Astrocyte (in vitro differentiated cells and primary cell): ENCODE measurements around the gene SP3. TPM values are rescaled to one million over a fixed set of nuclear protein-coding genes. Genes with fewer than 3 reads are reported as not detected.

ENCODE experiments used
- DNase-seq: peaks from one replicate; pipeline ENCODE4 v3.0.0-alpha.2; 2010; ENCODE audit warnings: low read depth
- FAIRE-seq: peaks from 2 replicates; lab custom pipeline; 2011; peaks lifted over from hg19 to GRCh38; lab: Jason Lieb, UNC
- H2AFZ ChIP-seq: 2 replicates; pipeline ENCODE4 v1.6.0; 2012; ENCODE audit warnings: low read depth, low read length, inconsistent platforms
- H3K27ac ChIP-seq: 2 replicates; pipeline ENCODE4 v1.5.1; 2011; ENCODE audit warnings: low read depth, low read length, inconsistent platforms
- H3K27me3 ChIP-seq: 2 replicates; pipeline ENCODE4 v1.6.0; 2011; ENCODE audit warnings: low read length, inconsistent platforms; ENCODE audit not compliant: insufficient read depth
- H3K36me3 ChIP-seq: 2 replicates; pipeline ENCODE4 v1.5.1; 2011; ENCODE audit warnings: low read length, inconsistent platforms; ENCODE audit not compliant: insufficient read depth
- H3K4me1 ChIP-seq: 2 replicates; pipeline ENCODE4 v1.5.1; 2011; ENCODE audit warnings: low read length, inconsistent platforms; ENCODE audit not compliant: insufficient read depth
- H3K4me2 ChIP-seq: 2 replicates; pipeline ENCODE4 v1.6.0; 2012; ENCODE audit warnings: low read length, inconsistent platforms
- H3K4me3 ChIP-seq: 2 replicates; pipeline ENCODE4 v1.5.1; 2011; ENCODE audit warnings: low read depth, mild to moderate bottlenecking, low read length, inconsistent platforms; ENCODE audit not compliant: insufficient read depth
- H3K79me2 ChIP-seq: 2 replicates; pipeline ENCODE4 v1.6.0; 2012; ENCODE audit warnings: mild to moderate bottlenecking, low read length, inconsistent platforms; ENCODE audit not compliant: insufficient read depth
- H3K9ac ChIP-seq: 2 replicates; pipeline ENCODE4 v1.6.0; 2012; ENCODE audit warnings: mild to moderate bottlenecking, low read length, inconsistent platforms
- H3K9me3 ChIP-seq: 2 replicates; pipeline ENCODE4 v1.5.1; 2012; ENCODE audit warnings: low read depth, mild to moderate bottlenecking, low read length, inconsistent platforms; ENCODE audit not compliant: insufficient read depth
- H4K20me1 ChIP-seq: 2 replicates; pipeline ENCODE4 v1.6.0; 2012; ENCODE audit warnings: low read length, inconsistent platforms; ENCODE audit not compliant: insufficient read depth
- H3K27ac Mint-ChIP-seq: one replicate; pipeline ENCODE4 v1.8.0; 2021; ENCODE audit warnings: mild to moderate bottlenecking, mixed read lengths; ENCODE audit not compliant: unreplicated experiment
- H3K27me3 Mint-ChIP-seq: one replicate; pipeline ENCODE4 v1.8.0; 2021; ENCODE audit warnings: low read depth, mixed read lengths; ENCODE audit not compliant: unreplicated experiment
- H3K36me3 Mint-ChIP-seq: one replicate; pipeline ENCODE4 v1.8.0; 2021; ENCODE audit warnings: low read depth, mixed read lengths; ENCODE audit not compliant: unreplicated experiment
- H3K4me1 Mint-ChIP-seq: one replicate; pipeline ENCODE4 v1.8.0; 2021; ENCODE audit warnings: low read depth, mixed read lengths; ENCODE audit not compliant: unreplicated experiment
- H3K4me3 Mint-ChIP-seq: one replicate; pipeline ENCODE4 v1.8.0; 2021; ENCODE audit warnings: mild to moderate bottlenecking, moderate library complexity, mixed read lengths; ENCODE audit not compliant: unreplicated experiment
- H3K9me3 Mint-ChIP-seq: one replicate; pipeline ENCODE4 v1.8.0; 2021; ENCODE audit warnings: mild to moderate bottlenecking, mixed read lengths; ENCODE audit not compliant: unreplicated experiment
- EZH2 ChIP-seq: IDR thresholded peaks from 2 replicates; pipeline ENCODE4 v1.6.1; 2012; ENCODE audit warnings: mild to moderate bottlenecking, low read length, inconsistent platforms; ENCODE audit not compliant: insufficient read depth
- total RNA-seq: library from RNA; stranded (reverse); gene quantifications from 2 replicates; pipeline ENCODE4 v1.2.1, GENCODE V29; 2021
- TF ChIP-seq, protein P1 (sequence below): IDR thresholded peaks from 2 replicates; pipeline ENCODE4 v1.5.1; 2011; ENCODE audit warnings: low read depth, mild to moderate bottlenecking, inconsistent platforms, low read length, moderate library complexity; ENCODE audit not compliant: insufficient read depth

The SP3 gene
- total RNA-seq, 1 donor from 2014 or later: 59.6 TPM

DNA sequence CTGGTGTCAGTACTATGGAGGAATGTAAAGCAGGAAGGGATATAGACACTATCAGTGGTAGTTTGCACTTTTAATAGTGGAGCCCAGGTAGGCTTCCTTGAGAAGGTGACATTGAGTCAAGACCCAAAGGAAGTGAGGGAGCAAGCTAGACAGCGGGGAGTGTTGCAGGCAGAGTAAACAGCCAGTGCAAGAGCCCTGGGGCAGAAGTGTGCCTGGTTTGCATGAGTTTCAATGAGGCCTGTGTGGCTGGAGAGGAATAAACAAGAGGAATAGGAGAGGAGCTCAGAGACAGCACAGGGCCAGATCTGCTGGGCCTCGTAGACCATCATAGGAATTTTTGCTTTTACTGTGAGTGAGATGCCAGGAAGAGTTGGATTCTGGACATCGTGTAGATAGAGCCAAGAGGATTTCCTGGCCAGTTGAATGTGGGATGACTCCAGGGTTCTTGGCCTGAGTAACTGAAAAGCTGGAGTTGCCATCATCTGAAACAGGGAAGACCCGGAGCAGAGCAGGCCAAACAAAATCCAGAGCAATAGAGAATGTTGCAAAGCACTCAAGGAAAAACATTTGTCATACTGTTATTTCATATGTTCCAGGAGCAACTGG lies 102.5 kb downstream of the SP3 start:
- Mint-ChIP-seq H3K27ac (no peak overlapping the region), H3K9me3 (peaks cover 5% of the 10 kb centered on the region), H3K36me3 (no peaks in the 10 kb centered on the region), H3K4me1 (no peaks in the 10 kb centered on the region), H3K27me3 (peaks cover 6% of the 10 kb centered on the region), H3K4me3 (no peak overlapping the region)
- Histone ChIP-seq H2AFZ (no peak overlapping the region), H4K20me1 (no peaks in the 10 kb centered on the region), H3K36me3 (no peaks in the 10 kb centered on the region), H3K9me3 (no peaks in the 10 kb centered on the region), H3K4me2 (no peak overlapping the region), H3K27me3 (peaks cover 7% of the 10 kb centered on the region), H3K4me1 (no peaks in the 10 kb centered on the region), H3K27ac (no peak overlapping the region), H3K79me2 (no peaks in the 10 kb centered on the region), H3K9ac (no peak overlapping the region), H3K4me3 (no peak overlapping the region)
- no peak for TF ChIP-seq EZH2
- TF ChIP-seq, protein P1, sequence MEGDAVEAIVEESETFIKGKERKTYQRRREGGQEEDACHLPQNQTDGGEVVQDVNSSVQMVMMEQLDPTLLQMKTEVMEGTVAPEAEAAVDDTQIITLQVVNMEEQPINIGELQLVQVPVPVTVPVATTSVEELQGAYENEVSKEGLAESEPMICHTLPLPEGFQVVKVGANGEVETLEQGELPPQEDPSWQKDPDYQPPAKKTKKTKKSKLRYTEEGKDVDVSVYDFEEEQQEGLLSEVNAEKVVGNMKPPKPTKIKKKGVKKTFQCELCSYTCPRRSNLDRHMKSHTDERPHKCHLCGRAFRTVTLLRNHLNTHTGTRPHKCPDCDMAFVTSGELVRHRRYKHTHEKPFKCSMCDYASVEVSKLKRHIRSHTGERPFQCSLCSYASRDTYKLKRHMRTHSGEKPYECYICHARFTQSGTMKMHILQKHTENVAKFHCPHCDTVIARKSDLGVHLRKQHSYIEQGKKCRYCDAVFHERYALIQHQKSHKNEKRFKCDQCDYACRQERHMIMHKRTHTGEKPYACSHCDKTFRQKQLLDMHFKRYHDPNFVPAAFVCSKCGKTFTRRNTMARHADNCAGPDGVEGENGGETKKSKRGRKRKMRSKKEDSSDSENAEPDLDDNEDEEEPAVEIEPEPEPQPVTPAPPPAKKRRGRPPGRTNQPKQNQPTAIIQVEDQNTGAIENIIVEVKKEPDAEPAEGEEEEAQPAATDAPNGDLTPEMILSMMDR: no peak
- FAIRE-seq (no peak), DNase-seq (no peak)

DNA sequence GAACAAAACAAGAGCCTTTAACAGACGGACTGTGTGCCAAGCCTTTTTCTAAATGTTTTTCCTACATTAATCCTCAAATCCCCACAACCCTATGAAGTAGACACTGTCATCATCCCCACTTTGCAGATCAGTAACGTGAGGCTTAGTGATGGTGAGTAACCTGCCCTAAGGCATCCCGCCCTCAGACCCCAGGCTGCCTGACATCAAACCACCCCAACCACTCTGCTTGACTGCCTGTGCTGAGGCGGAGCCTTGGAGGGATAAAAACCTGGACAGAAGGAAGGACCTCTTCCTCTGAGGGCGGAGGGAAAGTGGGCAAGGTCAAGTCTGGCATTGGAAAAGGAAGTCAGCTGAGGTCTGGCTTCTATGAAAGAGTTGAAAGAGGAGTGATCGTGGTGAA lies 104.6 kb downstream of the SP3 start:
- Mint-ChIP-seq H3K27me3 (no peaks in the 10 kb centered on the region), H3K36me3 (no peaks in the 10 kb centered on the region), H3K27ac (no peak overlapping the region), H3K4me3 (no peak overlapping the region), H3K4me1 (no peaks in the 10 kb centered on the region), H3K9me3 (peaks cover 5% of the 10 kb centered on the region)
- Histone ChIP-seq H3K4me1 (no peaks in the 10 kb centered on the region), H2AFZ (no peak overlapping the region), H3K79me2 (no peaks in the 10 kb centered on the region), H3K9me3 (no peaks in the 10 kb centered on the region), H3K4me3 (no peak overlapping the region), H3K4me2 (no peak overlapping the region), H3K27me3 (peaks cover 3% of the 10 kb centered on the region), H4K20me1 (no peaks in the 10 kb centered on the region), H3K36me3 (no peaks in the 10 kb centered on the region), H3K27ac (no peak overlapping the region), H3K9ac (no peak overlapping the region)
- no peak for DNase-seq
- no peak for TF ChIP-seq EZH2
- TF ChIP-seq, protein P1: no peak
- no peak for FAIRE-seq

DNA sequence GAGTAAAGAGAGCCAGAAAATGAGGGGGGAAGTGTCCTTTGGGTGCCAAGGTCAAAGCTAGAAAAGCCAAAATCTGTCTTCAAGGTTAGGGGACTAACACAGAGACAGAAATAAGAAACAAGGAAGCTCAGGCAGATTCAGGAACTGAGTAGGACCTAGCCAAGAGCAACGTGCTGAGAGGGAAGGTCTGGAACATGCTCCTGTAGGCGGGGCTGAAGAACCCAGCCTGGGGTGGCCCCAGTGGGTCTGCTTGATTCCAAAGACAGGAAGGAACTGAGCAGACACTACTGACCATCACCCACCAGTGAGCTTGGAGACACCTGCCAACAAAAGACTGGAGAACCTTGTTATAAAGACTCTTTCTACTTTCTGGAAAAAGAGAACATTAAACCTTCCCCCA lies 105.1 kb downstream of the SP3 start:
- Histone ChIP-seq H2AFZ (no peak overlapping the region), H3K4me1 (no peaks in the 10 kb centered on the region), H3K9me3 (no peaks in the 10 kb centered on the region), H3K79me2 (no peaks in the 10 kb centered on the region), H3K4me3 (no peak overlapping the region), H3K27ac (no peak overlapping the region), H4K20me1 (no peaks in the 10 kb centered on the region), H3K4me2 (no peak overlapping the region), H3K36me3 (no peaks in the 10 kb centered on the region), H3K9ac (no peak overlapping the region), H3K27me3 (peaks cover 3% of the 10 kb centered on the region)
- Mint-ChIP-seq H3K4me3 (no peak overlapping the region), H3K9me3 (peaks cover 5% of the 10 kb centered on the region), H3K36me3 (no peaks in the 10 kb centered on the region), H3K27ac (no peak overlapping the region), H3K4me1 (no peaks in the 10 kb centered on the region), H3K27me3 (no peaks in the 10 kb centered on the region)
- FAIRE-seq: no peak
- no peak for TF ChIP-seq EZH2
- TF ChIP-seq, protein P1: no peak
- no peak for DNase-seq
